Nephron (organoid): Measurements from ENCODE around the gene SLC44A1.

Experiments used
- H3K27ac Mint-ChIP-seq, 3 experiments: 2 replicates each; pipeline ENCODE4 v1.8.0; 2020; ENCODE audit warnings: mixed read lengths in 3 of 3, mild to moderate bottlenecking in 2 of 3, moderate library complexity in 1 of 3
- H3K27me3 Mint-ChIP-seq: 2 replicates; pipeline ENCODE4 v1.8.0; 2021; ENCODE audit warnings: low read depth, mild to moderate bottlenecking, moderate library complexity, mixed read lengths
- H3K36me3 Mint-ChIP-seq: 2 replicates; pipeline ENCODE4 v1.8.0; 2020; ENCODE audit warnings: low read depth, mixed read lengths
- H3K4me1 Mint-ChIP-seq: 2 replicates; pipeline ENCODE4 v1.8.0; 2020; ENCODE audit warnings: mixed read lengths
- H3K4me3 Mint-ChIP-seq, 3 experiments: 2 replicates each; pipeline ENCODE4 v1.8.0; 2020; ENCODE audit warnings: mild to moderate bottlenecking in 3 of 3, mixed read lengths in 3 of 3, moderate library complexity in 2 of 3
- H3K9me3 Mint-ChIP-seq: 2 replicates; pipeline ENCODE4 v1.8.0; 2020; ENCODE audit warnings: mixed read lengths
- CTCF ChIP-seq, 3 experiments: fragments of 200-600 bp; sonication (generic); IDR thresholded peaks; one replicate each; pipeline ENCODE4 v1.5.0; 2021; ENCODE audit warnings: antibody characterized with exemption in 3 of 3; ENCODE audit not compliant: unreplicated experiment in 3 of 3

The SLC44A1 gene

GRCh38 chr9:105283795-105284194 lies 39.3 kb downstream of the SLC44A1 start:
- H3K27ac Mint-ChIP-seq: no peak overlapping the region

GRCh38 chr9:105284463-105284862 lies 40.0 kb downstream of the SLC44A1 start:
- H3K27me3 Mint-ChIP-seq: peaks cover 3% of the 10 kb centered on the region
- no peak for TF ChIP-seq CTCF (IDR thresholded peaks at IDR 0.05; ENCODE audit: unreplicated experiment in 3 of 3)
- H3K4me1 Mint-ChIP-seq: no peaks in the 10 kb centered on the region
- no peaks in the 10 kb centered on the region for H3K9me3 Mint-ChIP-seq
- no peak overlapping the region for H3K27ac Mint-ChIP-seq
- no peaks in the 10 kb centered on the region for H3K36me3 Mint-ChIP-seq
- H3K4me3 Mint-ChIP-seq: no peak overlapping the region

More at GRCh38 chr9:105283795-105284194, 39.3 kb downstream of the SLC44A1 start:
- Mint-ChIP-seq H3K9me3 (no peaks in the 10 kb centered on the region), H3K4me1 (no peaks in the 10 kb centered on the region), H3K4me3 (no peak overlapping the region), H3K36me3 (no peaks in the 10 kb centered on the region), H3K27me3 (peaks cover 3% of the 10 kb centered on the region)
- no peak for TF ChIP-seq CTCF (IDR thresholded peaks at IDR 0.05; ENCODE audit: unreplicated experiment in 3 of 3)

- H3K4me1 Mint-ChIP-seq: peaks cover 8% of the 10 kb centered on the region
- no peaks in the 10 kb centered on the region for H3K36me3 Mint-ChIP-seq
- peaks cover 3% of the 10 kb centered on the region for H3K27me3 Mint-ChIP-seq
- no peak overlapping the region for H3K27ac Mint-ChIP-seq
- no peak for TF ChIP-seq CTCF (IDR thresholded peaks at IDR 0.05; ENCODE audit: unreplicated experiment in 3 of 3)
- no peak overlapping the region for H3K4me3 Mint-ChIP-seq
- H3K9me3 Mint-ChIP-seq: no peaks in the 10 kb centered on the region
Measured at GRCh38 chr9:105286098-105286497, 41.6 kb downstream of the SLC44A1 start.

GRCh38 chr9:105289305-105289704 lies 44.9 kb downstream of the SLC44A1 start:
- peaks cover 19% of the 10 kb centered on the region for H3K4me1 Mint-ChIP-seq
- no peaks in the 10 kb centered on the region for H3K36me3 Mint-ChIP-seq
- no peak overlapping the region for H3K27ac Mint-ChIP-seq
- peaks cover 3% of the 10 kb centered on the region for H3K27me3 Mint-ChIP-seq
- no peak for TF ChIP-seq CTCF (IDR thresholded peaks at IDR 0.05; ENCODE audit: unreplicated experiment in 3 of 3)
- H3K9me3 Mint-ChIP-seq: no peaks in the 10 kb centered on the region
- H3K4me3 Mint-ChIP-seq: no peak overlapping the region

- no peak for TF ChIP-seq CTCF (IDR thresholded peaks at IDR 0.05; ENCODE audit: unreplicated experiment in 3 of 3)
- Mint-ChIP-seq H3K4me3 (no peak overlapping the region), H3K9me3 (no peaks in the 10 kb centered on the region), H3K4me1 (peaks cover 19% of the 10 kb centered on the region), H3K36me3 (no peaks in the 10 kb centered on the region), H3K27me3 (peaks cover 1% of the 10 kb centered on the region), H3K27ac (no peak overlapping the region)
Measured at GRCh38 chr9:105290418-105290817, 46.0 kb downstream of the SLC44A1 start.

- no peaks in the 10 kb centered on the region for H3K27me3 Mint-ChIP-seq
- no peaks in the 10 kb centered on the region for H3K36me3 Mint-ChIP-seq
- no peak overlapping the region for H3K4me3 Mint-ChIP-seq
- no peak for TF ChIP-seq CTCF (IDR thresholded peaks at IDR 0.05; ENCODE audit: unreplicated experiment in 3 of 3)
- H3K4me1 Mint-ChIP-seq: peaks cover 19% of the 10 kb centered on the region
- no peaks in the 10 kb centered on the region for H3K9me3 Mint-ChIP-seq
- no peak overlapping the region for H3K27ac Mint-ChIP-seq
Measured at GRCh38 chr9:105290954-105291353, 46.5 kb downstream of the SLC44A1 start.
